ENCODE measurements around the gene C1orf159.

Gene C1orf159

DNA sequence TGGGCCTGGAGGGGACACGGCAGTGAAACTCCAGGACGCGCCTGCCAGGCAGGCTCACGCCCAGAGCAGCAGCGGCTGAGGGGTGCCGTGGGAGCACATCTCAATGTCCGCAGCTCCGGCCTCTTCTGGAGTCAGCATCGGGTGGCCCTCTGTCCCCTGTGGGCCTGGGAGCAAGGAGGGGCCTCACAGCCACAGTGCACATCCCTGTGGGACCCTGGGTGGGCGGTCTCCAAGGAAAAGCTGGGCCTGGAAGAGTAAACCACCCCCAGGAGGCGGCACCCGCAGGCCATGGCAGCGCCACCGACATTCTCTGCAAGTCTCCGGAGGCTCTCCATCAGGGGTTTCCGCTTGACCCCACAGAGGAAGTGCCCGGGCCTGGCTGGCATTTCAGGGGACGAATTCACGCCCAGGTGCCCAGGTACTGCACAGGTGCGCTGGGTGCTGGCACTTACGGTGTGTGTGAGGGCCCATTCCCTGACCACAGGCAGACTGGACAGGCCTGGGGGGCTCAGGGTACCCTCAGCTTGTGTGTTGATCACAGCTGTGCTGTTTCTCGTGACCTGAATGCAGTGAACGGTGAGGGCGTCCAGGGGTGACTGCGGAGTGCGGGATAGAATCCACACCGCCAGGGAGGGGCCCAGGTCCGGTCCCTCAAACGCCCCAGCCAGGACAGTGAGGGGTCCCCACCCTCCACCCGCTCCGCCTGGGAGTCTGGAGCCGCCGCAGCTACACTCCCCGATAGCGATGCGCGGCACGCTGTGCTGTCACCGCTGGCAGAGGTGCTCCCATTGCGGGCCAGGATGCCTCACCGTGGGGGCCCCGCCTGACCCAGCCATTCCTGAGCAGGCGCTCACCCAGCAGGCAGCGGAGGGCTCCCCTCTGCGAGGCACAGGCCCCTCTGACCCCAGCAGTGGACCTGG is 25.2 kb downstream of the C1orf159 start:
- DNase-seq = no peak

DNA sequence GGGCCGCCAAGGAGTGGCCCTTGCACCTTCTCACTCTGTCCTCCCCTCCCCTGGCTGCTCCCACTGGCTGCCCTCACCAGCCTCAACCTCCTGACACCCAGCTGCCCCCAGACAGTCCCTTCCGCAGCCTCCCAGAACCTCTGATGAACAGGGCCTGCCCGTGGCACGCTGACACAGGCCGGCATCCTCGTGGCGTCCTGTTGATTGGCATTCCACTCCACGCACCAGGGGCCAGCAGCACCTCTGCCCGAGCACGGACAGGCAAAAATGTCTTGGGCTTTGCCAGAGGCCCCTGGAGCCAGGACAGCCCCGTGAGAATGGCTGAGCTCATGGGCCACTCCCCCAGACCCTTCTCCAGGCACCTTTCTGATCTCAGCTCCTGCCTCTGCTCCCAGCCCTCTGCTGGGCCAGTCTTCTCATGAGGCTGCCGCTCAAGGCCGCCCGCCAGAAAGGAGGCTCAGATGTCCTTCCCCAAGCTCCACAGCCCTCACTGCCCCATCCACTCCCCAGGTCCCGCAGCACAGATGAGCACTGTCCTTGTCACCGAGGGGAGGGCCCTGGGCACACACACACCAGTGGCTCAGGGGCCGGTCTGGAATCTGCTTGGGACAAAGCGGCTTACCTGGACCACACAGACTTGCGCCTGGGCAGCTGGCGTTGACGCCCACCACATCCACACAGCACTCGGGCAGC is 26.0 kb downstream of the C1orf159 start:
- DNase-seq = no peak

DNA sequence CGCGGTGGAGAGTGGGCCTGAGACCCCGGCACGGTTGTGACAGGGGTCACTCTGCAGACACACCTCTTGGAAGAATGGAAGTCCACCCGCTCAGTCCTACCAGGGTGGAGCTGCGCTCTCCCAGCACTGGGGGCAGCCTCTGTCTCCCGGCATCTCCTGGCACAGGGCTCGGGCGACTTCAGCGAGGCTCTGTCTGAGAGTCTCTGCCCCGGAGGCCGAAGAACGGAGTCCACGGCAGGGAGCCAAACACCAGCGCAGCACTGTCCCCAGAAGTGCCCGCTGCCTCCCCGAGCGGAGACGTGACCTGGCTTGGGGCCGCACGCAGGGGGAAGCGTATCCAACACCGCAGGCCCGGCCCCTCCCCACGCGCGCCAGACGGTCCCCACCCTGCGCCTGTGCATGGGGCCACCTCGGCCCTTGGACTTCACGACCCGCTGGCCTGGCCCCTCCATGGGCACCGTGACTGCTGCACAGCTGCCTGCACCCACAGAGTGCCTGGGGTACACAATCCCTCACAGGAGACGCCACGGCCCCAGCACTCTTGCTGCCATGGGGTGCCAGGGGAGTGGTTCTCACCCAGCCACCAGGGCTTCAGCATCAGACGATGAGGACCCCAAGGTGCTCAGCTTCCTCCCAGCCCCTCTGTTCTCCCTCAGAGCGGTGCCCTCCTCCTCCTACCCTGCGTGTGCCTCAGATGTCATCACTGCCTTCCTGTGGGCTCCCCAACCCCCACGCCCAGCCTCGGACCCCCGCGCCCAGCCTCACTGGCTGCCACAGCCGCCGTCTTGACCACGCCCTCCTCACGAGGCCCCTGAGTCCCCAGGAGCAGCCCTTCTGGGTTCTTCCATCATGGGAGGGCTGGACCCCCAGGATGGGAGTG is 26.8 kb downstream of the C1orf159 start:
- no peak for DNase-seq

DNA sequence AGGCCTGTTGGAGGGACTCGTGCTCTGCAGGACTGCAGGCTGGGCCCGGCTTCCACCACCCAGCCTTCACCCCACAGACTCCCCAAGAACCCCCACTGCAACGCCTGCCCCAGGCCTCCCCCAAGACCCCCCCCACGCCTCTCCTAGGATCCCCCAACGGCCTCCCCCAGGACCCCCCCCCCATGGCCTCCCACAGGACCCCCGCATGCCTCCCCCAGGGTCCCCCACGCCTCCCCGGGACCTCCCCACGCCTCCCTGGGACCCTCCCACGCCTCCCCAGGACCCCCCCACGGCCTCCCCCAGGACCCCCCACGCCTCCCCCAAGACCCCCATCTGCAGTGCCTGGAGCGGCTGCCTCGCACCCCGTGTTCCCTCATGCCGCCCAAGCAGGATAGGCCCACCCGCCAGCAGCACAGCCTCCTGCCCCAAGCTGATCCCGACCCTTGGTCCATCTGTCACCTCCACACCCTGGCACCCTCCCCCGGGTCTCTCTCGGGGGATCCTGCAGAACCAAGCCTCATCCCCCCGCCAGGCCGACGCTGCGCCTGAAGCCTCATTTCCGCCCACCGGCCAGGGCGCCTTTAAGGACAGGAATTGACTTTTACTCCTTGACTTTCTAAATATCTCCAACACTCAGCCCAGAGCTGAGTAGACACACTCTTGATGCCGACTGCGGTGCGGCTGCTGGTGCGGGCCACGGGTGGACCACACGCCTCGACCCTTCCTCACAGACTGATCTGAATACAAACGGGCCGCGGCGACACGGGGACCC is 27.7 kb downstream of the C1orf159 start:
- DNase-seq = no peak

DNA sequence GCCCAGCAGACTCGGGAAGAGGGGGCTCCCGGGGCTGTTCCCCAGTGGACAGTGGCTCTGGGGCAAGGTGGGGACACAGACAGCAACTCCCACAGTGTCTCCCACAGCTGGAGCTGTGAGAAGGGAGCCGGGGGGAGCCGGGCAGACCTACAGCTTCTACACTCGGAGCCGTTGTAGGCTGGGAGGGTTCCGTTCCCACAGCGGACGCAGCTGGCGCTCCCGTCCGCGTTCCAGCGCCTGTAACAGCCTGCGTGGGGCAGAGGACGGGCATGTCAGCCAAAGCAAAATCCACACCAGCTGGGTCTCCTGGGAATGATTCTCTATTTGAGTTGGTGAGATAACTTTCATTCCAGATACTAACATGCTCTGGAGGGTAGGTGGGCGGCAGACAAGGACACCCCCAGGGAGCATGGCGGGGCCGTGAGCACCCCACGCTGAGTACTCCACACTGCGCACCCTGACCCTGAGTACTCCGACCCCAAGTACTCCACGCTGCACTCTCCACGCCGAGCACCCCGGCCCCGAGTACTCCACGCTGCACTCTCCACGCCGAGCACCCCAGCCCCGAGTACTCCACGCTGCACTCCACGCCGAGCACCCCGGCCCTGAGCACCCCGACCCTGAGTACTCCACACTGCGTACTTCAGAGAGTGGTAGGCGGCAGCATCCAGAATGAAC is 28.4 kb downstream of the C1orf159 start:
- no peak for DNase-seq

DNA sequence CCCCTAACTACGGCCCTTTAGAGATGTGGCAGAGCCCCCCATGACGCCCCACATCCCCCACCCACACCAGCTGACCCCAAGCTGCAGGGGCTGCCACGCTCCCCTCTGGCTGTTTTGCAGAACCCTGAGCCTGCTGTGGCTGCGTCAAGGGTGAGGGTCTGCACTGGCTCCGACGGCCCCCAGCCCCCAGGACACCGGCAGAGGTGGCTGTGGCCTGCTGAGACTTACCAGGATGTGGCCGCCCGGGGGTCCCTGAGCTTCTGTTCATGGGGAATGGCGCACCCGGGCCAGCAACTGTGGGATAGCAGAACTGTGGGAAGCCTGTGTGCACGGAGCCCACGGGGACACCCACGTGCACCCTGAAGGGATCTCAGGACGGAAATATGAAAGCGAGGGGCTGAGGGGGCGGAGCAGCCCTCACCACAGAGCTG is 29.0 kb downstream of the C1orf159 start:
- DNase-seq = no peak

DNA sequence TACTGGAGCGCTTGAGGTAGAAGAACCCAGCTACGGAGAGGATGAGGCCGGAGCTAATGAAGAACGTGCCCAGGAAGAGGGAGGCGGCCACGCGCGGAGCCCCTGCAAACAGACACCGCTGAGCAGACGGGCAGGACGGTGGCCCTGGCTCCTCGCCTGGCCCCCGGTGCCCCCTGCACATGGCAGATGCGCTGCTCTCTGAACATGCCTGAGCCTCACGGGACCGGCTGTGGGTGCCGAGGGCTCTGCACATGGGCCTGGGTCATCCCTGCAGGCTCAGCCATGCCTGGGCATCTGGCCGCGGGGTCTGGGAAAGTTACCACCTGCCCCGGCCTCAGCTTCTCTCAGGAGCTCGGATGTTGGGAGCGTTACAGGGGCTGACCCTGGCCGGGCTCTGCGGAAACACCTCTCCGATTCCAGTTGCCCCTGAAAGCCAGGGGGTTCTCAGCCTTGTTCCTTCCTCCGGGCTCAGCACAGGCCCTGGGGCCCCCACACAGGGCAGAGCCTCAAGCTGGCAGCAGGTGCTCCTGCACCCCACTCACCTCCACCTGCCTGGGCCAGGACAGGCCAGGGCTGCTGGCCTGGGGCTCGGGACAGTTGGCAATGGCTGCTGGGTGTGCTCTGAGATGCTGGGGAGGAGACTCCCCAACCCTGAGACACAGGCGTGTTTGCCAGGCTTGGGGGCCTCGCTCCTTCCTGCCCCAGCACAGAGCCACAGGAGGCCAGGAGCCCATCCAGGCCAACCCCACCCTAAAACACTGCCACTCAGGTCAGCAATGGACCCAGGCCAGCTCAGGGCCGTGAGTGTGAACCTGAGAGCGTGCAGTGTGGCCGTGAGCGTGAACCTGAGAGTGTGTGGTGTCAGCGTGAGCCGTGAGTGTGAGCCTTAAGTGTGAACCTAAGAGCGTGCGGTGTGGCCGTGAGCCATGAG is 29.7 kb downstream of the C1orf159 start:
- no peak for DNase-seq

DNA sequence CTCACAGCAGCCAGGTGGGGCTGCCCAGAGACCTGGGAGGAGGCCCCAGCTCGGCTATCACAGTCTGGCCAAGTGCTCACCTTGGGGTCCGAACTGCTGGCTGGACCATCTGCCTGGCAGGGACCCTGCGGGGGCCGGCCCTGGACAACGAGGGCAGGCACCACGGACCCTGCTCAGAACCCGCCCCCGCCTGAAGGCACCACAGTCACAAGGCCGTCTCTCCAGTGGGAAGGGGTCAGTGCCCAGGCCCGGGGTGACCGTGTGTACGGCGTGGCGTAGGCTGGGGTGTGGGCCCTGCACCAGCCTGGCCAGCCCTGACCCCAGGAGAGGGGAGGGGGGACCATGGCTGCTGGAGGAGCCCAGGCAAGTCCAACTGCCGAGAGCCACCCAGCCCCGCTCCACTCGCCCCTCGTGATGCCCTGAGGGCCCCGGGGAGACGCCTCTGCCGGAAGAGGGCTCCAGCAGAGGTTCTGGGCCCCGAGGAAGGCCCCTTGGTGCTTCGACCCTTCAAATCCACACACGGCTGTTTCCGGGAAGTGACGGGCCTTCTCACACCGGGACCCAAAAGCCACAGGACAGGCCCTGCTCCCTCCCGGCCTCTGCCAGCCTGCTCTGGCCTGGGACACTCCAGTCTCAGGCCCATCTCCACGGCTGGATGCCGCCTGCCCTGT is 30.6 kb downstream of the C1orf159 start:
- no peak for DNase-seq

DNA sequence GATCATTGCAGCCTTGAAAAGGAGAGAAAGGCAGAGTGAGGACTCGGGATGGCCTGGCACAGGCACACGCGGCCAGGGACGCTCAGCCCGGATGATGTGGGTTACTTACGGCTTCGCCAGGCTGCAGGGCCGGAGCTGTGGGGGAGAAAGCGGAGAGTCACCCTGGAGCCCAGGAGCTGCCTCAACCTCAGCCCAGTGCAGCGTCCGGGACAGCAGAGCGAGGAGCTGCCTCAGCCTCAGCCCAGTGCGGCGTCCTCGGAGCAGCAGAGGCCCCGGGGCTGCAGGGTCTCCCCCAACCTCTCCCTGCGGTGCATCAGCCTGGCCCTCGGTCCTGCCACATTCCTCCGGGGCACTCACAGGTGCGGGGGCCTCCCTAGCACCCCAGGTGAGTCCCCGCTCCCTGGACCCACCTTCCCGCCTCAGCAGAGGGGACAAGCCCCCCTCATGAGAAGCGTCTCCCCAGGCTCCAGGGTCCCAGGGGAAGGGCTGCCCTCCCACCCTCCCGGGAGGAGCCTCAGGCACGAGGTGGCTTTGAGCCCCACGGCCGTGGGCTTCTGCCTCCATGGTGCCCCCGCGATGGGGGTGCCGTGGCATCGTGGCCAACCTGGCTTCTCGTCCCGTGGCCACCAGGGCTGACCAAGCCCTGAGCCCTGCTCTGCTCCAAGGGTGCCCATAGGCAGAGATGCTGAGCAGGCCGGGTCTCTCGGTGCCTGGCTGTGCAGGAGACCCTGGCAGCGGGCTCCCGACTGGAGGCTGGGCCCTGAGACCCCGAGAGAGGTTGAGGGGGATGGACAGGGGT is 31.3 kb downstream of the C1orf159 start:
- DNase-seq = no peak

DNA sequence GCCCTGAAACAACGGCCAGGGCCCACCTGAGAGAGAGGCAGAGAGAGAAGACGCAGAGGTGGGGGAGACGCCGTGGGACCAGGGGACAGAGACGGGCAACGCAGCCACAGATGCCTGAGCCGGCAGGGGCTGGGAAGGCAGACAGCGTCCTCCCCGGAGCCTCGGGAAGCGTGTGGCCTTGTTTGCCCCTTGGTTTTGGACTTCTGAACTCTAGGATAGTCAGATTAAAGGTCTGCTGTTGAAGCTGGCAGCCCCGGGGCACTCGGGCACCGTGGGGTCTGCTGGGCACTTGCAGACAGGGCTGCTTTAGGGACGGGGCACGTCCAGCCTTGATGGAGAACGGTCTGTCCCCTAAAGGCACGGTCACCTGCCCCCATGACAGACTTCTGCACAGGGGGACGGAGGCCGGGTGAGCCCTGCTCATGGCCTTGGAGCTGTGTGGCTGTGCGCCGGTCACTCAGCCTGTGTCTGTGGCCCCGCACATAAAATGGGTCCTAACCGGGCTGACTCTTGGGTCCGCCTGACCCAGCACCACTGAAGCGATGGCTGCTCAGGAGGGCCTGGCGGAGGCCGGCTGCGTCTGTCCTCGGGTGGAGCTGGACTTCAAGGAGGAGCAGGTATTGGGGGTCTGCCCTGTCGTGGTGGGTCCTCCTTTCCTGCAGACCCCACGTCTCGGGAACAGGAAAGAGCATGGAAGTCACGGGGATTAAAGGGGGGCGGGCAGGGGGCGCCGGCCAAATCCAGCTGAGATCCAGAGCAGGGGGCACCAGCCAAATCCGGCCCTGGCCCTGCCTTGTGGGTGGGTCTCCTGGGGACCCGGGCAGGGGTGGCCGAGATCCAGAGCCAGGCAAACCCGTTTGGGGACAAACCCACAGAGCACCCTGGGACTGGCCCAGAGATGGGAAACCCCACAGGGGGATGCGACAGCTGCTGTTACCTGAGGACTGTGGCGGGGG is 32.2 kb downstream of the C1orf159 start:
- no peak for DNase-seq

DNA sequence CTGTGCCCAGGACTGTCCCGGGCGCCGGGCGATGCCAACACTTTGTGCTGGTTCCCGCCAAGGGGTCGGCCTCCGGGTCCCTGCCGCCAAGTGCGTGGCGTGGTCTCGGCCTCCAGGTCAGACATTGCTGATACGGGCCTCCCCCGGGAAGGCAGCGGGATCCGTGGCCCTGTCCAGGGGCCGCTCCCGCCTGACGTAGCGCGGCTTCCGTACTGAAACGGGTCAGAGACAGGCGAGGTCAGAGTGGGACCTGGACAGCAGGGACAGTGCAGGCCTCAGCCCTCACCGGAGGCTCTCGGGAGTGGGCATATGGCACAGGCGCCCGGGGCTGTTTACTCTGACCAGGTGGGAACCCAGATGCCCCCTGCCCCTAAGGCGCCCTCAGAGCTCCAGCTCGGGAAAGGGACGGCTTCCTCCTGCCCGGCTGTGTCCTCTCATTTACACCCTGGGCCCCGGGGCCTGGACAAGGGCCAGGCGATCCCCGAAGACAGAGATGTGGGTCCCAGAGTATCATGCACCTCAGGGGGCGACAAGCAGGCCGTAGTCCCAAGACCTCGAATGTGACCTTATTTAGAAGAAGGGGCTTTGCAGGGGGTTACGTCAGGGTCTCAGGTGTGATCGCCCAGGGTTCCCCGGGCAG is 33.0 kb downstream of the C1orf159 start:
- DNase-seq = no peak

DNA sequence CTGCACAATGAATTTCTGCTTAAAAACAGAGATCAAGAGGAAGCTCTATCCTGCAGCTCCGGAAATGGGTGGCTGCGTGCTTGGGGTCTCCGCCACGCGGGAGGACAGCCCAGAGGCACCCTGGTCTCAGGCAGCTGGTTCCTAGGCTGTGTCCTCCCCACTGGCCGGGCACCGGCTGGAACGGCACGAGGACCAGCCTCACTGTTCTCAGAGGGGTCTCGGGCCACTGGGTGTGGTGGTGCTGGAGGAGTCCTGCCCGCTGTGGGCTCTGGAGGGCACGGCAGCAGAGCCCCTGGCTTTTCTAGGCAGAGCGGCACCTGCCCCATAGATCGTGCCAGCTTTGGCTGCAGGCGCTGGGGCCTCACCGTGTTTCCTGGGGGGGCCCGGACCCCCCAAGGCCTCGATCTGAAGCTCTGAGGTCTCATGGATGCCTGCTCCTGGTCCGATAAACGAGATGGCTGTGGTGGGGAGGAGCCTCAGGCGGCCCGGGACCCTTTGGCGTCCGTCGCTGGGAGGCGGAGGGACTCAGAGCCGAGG is 33.6 kb downstream of the C1orf159 start:
- DNase-seq = no peak

DNA sequence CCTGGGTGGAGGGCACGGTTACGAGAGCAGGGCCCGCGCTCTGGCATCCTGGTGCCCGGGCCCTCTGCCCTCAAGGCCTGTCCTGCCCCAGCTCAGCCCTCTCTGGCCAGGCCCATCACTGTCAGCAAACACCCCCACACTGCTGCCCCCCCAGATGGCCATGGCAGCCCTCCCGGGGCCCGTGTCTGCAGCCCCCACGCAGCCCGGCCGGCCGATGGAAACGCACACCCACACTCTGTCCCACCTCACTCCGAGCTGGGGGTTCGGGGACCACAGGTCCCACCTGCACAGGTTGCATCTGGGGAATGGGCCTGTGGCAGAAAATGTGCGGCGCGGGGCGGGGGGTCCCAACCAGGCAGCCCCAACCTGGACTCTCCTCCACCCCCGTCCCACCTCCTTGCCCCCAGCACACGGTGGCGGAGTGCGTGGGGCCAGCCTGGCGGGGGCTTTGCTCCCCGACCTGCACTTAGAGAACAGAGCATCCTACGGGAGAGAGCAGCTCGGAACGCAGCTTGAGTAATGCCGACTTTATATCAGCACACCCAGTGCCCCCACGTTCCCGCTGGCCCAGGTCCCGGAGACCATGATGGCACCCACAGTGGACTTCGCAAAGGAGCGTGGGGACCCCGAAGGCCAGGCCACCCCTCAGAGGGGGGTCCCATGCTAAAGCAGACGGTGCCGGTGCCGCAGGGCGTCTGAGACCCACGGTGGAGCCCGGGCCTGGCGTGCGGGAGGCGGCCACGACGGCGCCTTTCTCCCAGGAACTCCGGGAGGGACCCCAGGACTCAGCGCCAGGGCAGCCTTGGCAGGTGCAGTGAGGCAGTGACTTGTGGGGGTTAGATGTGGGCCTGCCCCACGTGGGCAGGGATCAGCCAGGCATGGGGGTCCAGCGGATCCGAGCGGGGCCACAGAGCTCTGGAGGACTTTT is 34.3 kb downstream of the C1orf159 start:
- DNase-seq = no peak

DNA sequence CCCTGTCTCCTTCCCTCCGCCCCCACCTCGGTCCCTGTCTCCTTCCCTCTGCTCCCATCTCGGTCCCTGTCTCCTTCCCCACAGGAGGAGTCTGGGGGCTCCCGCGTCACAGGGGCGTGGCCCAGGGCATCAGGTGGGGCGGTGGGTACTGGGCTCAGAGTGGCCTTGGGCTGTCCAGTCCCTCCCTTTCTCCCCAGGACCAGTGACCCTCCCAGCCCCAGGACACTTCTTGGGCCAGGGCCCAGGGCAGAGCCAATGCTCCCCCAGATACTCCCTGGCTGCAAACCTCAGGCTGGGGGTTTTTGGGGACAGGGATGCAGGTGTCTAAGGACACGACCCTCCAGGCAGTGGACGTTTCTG is 35.0 kb downstream of the C1orf159 start:
- DNase-seq = no peak

DNA sequence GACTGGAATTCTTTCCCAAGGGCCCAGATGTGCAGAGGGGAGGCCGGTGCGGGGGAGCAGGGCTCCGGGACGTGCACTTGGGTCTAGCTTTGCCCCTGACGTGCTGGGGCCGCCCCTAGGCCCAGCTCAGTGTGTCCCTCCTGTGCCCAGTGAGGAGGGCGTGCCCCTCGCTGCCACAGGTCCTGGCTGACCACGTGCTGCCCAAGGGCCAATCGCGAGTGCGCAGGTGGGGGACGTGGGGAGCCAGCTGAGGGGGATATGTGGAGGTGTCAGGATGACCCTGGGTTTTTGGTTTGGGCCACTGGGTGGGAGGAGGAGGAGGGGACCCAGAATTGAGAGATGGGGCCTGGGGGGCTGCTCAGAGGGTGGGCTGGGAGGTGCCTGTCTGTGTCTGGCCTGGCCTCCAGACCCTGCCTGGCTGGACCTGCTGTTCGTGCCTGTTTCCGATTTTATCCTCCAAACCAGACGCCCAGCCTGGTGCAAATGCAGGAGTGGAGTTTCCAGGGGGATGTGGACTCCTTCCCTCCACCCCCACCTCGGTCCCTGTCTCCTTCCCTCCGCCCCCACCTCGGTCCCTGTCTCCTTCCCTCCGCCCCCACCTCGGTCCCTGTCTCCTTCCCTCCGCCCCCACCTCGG is 35.6 kb downstream of the C1orf159 start:
- no peak for DNase-seq

All from CD4-positive, alpha-beta T cell treated with Interleukin-1 beta for 1 hour (primary cell).